Cardiac fibroblast (primary cell): Measurements from ENCODE around the gene CNN3.
A peak's percentile ranks its signal among the peaks of the same experiment; 100 is the strongest.

Source experiments
- DNase-seq, 2 donors: peaks; one replicate each; pipeline versions ENCODE4 v3.0.0 to v3.0.0-alpha.2; 2010; ENCODE audit warnings: low read depth in 2 of 2
- H3K4me3 ChIP-seq, 2 donors: replicated peaks in 1 of 2; 1 replicate in 1 of 2; 2 replicates in 1 of 2; pipeline ENCODE4 v1.5.1; 2011; ENCODE audit warnings: low read depth in 2 of 2, low read length in 2 of 2, mild to moderate bottlenecking in 2 of 2, moderate library complexity in 1 of 2
- CTCF ChIP-seq: IDR thresholded peaks from one replicate; pipeline ENCODE4 v1.5.1; 2011; ENCODE audit warnings: low read depth, mild to moderate bottlenecking, low read length, inconsistent platforms

Gene CNN3

GRCh38 chr1:94955767-94956632 is 29.1 kb upstream of the CNN3 start:
- peak in 1 of 2 donors; percentile 45 for DNase-seq
- no peak for TF ChIP-seq CTCF
- H3K4me3 ChIP-seq = no peak overlapping the region

DNA sequence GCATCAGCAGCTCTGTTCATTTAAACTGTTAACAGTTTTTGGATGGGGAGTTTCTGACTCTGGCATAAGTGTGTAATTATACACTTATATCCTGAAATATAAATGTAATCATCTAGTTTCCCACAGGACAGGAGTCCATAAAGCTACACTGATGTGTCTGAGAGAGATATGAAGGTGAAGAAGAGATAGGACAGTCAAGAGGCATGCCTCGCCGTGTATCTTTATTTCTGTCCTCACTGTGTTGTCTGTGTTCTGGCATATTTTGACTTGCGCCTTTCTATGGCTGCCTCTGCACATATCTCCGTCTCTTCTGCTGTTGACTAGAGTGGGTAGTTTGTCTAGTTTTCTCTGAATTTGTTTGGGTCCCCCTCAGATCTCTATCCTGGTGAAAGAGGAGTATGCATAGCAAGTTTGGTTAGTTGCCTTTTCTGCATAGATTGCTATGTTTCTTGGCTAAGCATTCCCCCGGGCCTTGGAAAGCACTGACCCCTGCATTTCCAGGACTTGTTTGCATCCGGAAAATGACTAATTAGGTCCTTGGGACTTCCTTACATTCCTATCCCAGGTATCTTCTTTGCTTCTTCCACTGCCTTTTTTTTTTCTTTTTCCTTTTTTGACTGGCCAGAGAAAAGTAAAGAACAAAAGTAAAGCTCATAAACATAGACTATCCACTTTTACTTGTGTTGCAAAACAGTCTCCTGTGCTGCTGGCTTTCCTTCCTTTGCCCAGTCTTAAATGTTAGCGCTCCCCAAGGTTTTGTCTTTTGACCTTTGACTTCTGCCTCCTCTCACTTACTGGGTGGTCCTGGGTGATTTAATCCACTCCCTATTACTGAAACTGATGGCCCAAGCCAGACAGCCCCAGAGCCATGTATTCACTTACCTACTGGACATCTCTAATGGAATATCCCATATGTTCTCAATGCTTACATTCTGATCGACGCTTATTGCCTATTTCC is 27.6 kb upstream of the CNN3 start:
- H3K4me3 ChIP-seq = no peak overlapping the region
- peak in 1 of 2 donors; percentile 42 for DNase-seq

GRCh38 chr1:94953746-94954145 is 26.8 kb upstream of the CNN3 start:
- DNase-seq = no peak
- H3K4me3 ChIP-seq = no peak overlapping the region
- no peak for TF ChIP-seq CTCF

More for the DNA sequence above, 27.6 kb upstream of the CNN3 start:
- TF ChIP-seq CTCF = no peak

DNA sequence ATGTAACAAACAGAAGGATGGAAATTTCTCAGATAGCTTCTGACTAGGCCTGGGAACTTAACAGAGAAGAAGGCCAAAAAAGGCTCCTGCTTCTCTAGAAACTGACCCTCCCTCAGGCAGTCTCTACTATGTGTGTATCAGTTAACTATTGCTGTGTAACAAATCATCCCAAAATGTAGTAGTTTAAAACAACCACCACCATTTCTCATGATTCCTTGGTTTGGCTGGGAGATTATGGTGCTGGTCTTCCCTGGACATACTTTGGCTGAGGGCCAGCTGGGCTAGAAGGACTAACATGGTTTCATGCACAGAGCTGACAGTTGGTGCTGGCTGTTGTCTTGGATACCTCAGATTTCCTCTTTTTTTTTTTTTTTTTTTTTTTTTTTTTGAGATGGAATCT is 26.2 kb upstream of the CNN3 start:
- TF ChIP-seq CTCF = no peak
- H3K4me3 ChIP-seq = no peak overlapping the region
- DNase-seq = no peak

GRCh38 chr1:94952539-94952938 is 25.6 kb upstream of the CNN3 start:
- no peak for DNase-seq
- no peak for TF ChIP-seq CTCF
- no peak overlapping the region for H3K4me3 ChIP-seq

DNA sequence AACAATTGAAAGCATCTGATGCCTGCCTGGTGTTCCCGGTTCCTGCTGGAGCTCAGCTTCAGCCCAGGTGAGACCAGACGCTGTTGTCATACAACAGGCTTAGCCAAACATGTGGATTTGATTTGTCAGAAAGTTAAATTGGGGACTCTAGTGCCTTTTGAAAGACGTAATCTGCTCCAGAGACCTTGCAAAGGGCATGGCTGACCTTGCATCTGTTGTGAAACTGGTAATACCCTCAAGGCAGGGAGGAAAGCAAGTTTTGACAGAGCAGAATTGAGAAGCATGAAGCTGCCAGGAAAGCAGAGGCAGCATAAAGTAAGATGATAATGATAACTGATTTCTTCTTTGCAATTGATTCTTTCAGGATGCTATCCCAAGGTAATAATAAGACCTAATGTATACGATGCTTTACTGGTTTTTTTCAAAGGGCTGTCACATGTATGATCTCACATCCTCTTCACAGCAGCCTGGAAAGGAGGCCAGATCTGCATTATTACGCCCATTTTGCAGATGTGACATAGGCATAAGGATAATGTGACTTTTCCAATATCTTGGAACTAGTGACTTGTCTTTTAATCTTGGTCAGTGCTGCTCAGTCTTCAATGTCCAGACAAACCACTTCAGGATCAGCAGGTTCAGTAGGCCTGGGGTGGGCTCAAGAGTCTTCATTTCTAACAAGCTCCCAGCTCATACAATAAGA is 24.7 kb upstream of the CNN3 start:
- no peak for DNase-seq
- no peak for TF ChIP-seq CTCF
- no peak overlapping the region for H3K4me3 ChIP-seq
